GM04504 (cell line): Measurements from ENCODE around the gene GDPD5.

Experiments used
- DNase-seq: peaks from one replicate; pipeline ENCODE4 v3.0.0-alpha.2; 2012; ENCODE audit warnings: low read depth

The GDPD5 gene

GRCh38 chr11:75399344-75400145 lies 126.2 kb downstream of the GDPD5 start, which contains the start of gene RPS3:
Gene RPS3, plus strand, starts transcription at chr11:75399518. Its CDS starts 30 bp downstream, at chr11:75399548.
- peak; percentile 73 for DNase-seq

GRCh38 chr11:75398906-75399305 lies 126.8 kb downstream of the GDPD5 start:
- DNase-seq: no peak

GRCh38 chr11:75394085-75394840 lies 131.5 kb downstream of the GDPD5 start:
- DNase-seq: no peak

GRCh38 chr11:75389925-75390324 lies 135.8 kb downstream of the GDPD5 start:
- DNase-seq: no peak

GRCh38 chr11:75389276-75389605 lies 136.5 kb downstream of the GDPD5 start:
- no peak for DNase-seq

GRCh38 chr11:75388386-75389275 lies 137.1 kb downstream of the GDPD5 start:
- DNase-seq: peak; percentile 40

- no peak for DNase-seq
These were observed 137.9 kb downstream of the GDPD5 start for GRCh38 chr11:75387736-75388294.

GRCh38 chr11:75386942-75387630 lies 138.7 kb downstream of the GDPD5 start:
- no peak for DNase-seq
